ENCODE measurements around the gene SKIC2. TPM values are rescaled to one million over a fixed set of nuclear protein-coding genes. Genes with fewer than 3 reads are reported as not detected.

The SKIC2 gene
- total and polyA plus RNA-seq, 7 experiments from 2014 or later: 20.1 to 139 (median 93.2) TPM

DNA sequence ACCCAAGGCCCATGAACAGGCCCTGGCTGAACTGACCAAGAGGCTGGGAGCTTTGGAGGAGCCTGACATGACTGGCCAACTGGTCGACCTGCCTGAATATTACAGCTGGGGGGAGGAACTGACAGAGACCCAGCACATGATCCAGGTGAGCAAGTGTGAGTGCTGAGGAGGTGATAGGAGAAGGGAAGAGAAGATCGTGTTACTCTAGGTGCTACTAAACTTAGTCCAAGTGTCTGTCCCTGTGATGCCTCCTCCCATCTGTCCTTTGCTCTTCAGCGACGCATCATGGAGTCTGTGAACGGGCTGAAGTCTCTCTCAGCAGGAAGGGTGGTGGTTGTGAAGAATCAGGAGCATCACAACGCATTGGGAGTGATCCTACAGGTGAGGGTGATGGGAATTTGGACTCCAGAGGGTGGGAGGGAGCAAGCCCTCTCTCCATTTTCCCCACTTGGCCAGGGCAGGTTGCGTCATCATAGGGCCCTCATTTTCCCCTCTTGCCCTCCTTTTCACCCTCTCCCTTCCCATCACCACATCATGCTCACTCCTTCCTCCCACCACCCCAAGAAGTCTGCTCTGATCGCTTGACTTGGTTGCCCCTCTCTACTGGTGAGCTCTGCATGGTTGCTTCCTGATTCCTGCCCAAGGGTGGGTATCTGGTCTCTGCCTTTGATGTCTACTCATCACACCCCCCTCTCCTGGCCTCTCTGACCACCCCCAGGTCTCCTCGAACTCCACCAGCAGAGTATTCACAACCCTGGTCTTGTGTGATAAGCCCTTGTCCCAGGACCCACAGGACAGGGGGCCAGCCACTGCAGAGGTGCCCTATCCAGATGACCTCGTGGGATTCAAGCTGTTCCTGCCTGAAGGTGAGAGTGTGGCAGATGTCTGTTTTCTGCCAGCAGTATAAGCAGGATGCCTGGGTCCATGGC is 8.3 kb downstream of the SKIC2 start:
- peaks cover 7 to 26% (median 20%) of the 10 kb centered on the region in 7 donors for H3K4me1 Mint-ChIP-seq
- Histone ChIP-seq H3K36me3 (ENCODE audit: control insufficient read depth in 2 of 3, insufficient read depth in 3 of 3, low read length in 3 of 3) (peaks cover 15 to 77% (median 30%) of the 10 kb centered on the region in 3 experiments), H3K4me1 (ENCODE audit: control insufficient read depth in 2 of 2, insufficient read depth in 2 of 2, low read length in 2 of 2) (peaks cover 11 to 14% of the 10 kb centered on the region in 2 donors), H3K4me3 (ENCODE audit: low read length) (no peak overlapping the region), H3K27me3 (ENCODE audit: control insufficient read depth in 2 of 2, insufficient read depth in 2 of 2, low read length in 2 of 2) (no peaks in the 10 kb centered on the region), H3K27ac (ENCODE audit: low read depth, low read length) (no peak overlapping the region), H3K9me3 (ENCODE audit: control insufficient read depth in 2 of 3, low read length in 3 of 3) (no peaks in the 10 kb centered on the region)
- ChIA-PET CTCF (no interaction called here), POLR2A (interaction anchor here (1.0 kb wide), 1 partner anchor 12 kb away, joined by 3 read pairs; no protein-coding TSS in a partner anchor)
- H3K27ac Mint-ChIP-seq: peak overlapping the region in 6 of 9 donors; percentile 12 to 68 (median 40)
- H3K27me3 Mint-ChIP-seq: peaks cover 0 to 4% (median 0%) of the 10 kb centered on the region in 5 donors
- no peak overlapping the region for H3K4me3 Mint-ChIP-seq
- H3K36me3 Mint-ChIP-seq: peaks cover under 1 to 40% (median 16%) of the 10 kb centered on the region in 5 donors
- intact Hi-C loops (cut with micrococcal nuclease): no loop called here
- peaks cover 0 to 5% (median 0%) of the 10 kb centered on the region in 11 donors for H3K9me3 Mint-ChIP-seq
- ATAC-seq (no peak), DNase-seq (no peak)

DNA sequence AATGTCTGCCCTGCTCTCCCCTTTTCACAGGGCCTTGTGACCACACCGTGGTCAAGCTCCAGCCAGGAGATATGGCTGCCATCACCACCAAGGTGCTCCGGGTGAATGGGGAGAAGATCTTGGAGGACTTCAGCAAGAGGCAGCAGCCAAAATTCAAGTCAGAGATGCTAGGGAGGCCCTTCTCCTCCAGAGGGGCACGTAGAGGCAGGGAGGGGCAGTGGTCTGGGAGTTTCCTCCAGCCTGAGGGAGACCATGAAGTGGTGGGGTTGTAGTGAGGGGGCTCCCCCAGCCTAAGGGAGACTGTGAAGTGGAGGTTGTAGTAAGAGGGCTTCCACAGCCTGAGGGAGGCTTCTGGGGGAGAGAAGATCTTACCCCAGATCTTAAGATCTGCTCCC is 8.9 kb downstream of the SKIC2 start:
- Mint-ChIP-seq H3K4me3 (no peak overlapping the region), H3K27me3 (peaks cover 0 to 5% (median 0%) of the 10 kb centered on the region in 5 donors), H3K27ac (peak overlapping the region in 5 of 9 donors; percentile 38 to 68 (median 53)), H3K9me3 (peaks cover 0 to 7% (median 0%) of the 10 kb centered on the region in 11 donors), H3K36me3 (peaks cover 0 to 35% (median 15%) of the 10 kb centered on the region in 5 donors), H3K4me1 (peaks cover 11 to 33% (median 25%) of the 10 kb centered on the region in 7 donors)
- no peaks in the 10 kb centered on the region for H3K9me3 ChIP-seq (ENCODE audit: control insufficient read depth in 2 of 3, low read length in 3 of 3)
- intact Hi-C loops (cut with micrococcal nuclease): no loop called here
- H3K27ac ChIP-seq (ENCODE audit: low read depth, low read length): no peak overlapping the region
- H3K36me3 ChIP-seq (ENCODE audit: control insufficient read depth in 2 of 3, insufficient read depth in 3 of 3, low read length in 3 of 3): peaks cover 13 to 70% (median 30%) of the 10 kb centered on the region in 3 experiments
- no peak for ATAC-seq
- H3K4me3 ChIP-seq (ENCODE audit: low read length): no peak overlapping the region
- DNase-seq: no peak
- H3K4me1 ChIP-seq (ENCODE audit: control insufficient read depth in 2 of 2, insufficient read depth in 2 of 2, low read length in 2 of 2): peaks cover 14 to 19% of the 10 kb centered on the region in 2 donors
- POLR2A ChIA-PET: interaction anchor here (1.0 kb wide), 1 partner anchor 11 kb away, joined by 3 read pairs; no protein-coding TSS in a partner anchor
- CTCF ChIA-PET: no interaction called here
- no peaks in the 10 kb centered on the region for H3K27me3 ChIP-seq (ENCODE audit: control insufficient read depth in 2 of 2, insufficient read depth in 2 of 2, low read length in 2 of 2)

DNA sequence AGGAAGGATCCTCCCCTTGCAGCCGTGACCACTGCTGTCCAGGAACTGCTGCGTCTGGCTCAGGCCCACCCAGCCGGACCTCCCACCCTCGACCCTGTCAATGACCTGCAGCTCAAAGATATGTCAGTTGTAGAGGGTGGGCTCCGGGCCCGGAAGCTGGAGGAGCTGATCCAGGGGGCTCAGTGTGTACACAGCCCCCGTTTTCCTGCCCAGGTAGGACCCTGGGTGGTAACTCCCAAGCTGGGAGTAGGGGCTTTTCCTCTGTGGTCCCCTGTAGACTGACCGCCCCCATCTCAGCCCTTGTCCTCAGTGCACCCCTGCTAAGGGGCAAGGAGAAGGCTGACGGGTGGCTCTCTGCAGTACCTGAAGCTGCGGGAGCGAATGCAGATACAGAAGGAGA is 9.4 kb downstream of the SKIC2 start:
- no peaks in the 10 kb centered on the region for H3K9me3 ChIP-seq (ENCODE audit: control insufficient read depth in 2 of 3, low read length in 3 of 3)
- H3K27me3 ChIP-seq (ENCODE audit: control insufficient read depth in 2 of 2, insufficient read depth in 2 of 2, low read length in 2 of 2): no peaks in the 10 kb centered on the region
- H3K27ac ChIP-seq (ENCODE audit: low read depth, low read length): no peak overlapping the region
- ChIA-PET CTCF (no interaction called here), POLR2A (interaction anchor here (1.0 kb wide), 1 partner anchor 11 kb away, joined by 3 read pairs; no protein-coding TSS in a partner anchor)
- Mint-ChIP-seq H3K4me3 (no peak overlapping the region), H3K4me1 (peaks cover 15 to 37% (median 30%) of the 10 kb centered on the region in 7 donors), H3K27me3 (peaks cover 0 to 5% (median 0%) of the 10 kb centered on the region in 5 donors), H3K9me3 (peaks cover 0 to 7% (median 0%) of the 10 kb centered on the region in 11 donors), H3K36me3 (peaks cover 0 to 34% (median 15%) of the 10 kb centered on the region in 5 donors), H3K27ac (peak overlapping the region in 2 of 9 donors; percentile 22 to 59)
- no peak for DNase-seq
- H3K4me1 ChIP-seq (ENCODE audit: control insufficient read depth in 2 of 2, insufficient read depth in 2 of 2, low read length in 2 of 2): peaks cover 18 to 21% of the 10 kb centered on the region in 2 donors
- intact Hi-C loops (cut with micrococcal nuclease): no loop called here
- H3K36me3 ChIP-seq (ENCODE audit: control insufficient read depth in 2 of 3, insufficient read depth in 3 of 3, low read length in 3 of 3): peaks cover 9 to 66% (median 30%) of the 10 kb centered on the region in 3 experiments
- ATAC-seq: no peak
- no peak overlapping the region for H3K4me3 ChIP-seq (ENCODE audit: low read length)

DNA sequence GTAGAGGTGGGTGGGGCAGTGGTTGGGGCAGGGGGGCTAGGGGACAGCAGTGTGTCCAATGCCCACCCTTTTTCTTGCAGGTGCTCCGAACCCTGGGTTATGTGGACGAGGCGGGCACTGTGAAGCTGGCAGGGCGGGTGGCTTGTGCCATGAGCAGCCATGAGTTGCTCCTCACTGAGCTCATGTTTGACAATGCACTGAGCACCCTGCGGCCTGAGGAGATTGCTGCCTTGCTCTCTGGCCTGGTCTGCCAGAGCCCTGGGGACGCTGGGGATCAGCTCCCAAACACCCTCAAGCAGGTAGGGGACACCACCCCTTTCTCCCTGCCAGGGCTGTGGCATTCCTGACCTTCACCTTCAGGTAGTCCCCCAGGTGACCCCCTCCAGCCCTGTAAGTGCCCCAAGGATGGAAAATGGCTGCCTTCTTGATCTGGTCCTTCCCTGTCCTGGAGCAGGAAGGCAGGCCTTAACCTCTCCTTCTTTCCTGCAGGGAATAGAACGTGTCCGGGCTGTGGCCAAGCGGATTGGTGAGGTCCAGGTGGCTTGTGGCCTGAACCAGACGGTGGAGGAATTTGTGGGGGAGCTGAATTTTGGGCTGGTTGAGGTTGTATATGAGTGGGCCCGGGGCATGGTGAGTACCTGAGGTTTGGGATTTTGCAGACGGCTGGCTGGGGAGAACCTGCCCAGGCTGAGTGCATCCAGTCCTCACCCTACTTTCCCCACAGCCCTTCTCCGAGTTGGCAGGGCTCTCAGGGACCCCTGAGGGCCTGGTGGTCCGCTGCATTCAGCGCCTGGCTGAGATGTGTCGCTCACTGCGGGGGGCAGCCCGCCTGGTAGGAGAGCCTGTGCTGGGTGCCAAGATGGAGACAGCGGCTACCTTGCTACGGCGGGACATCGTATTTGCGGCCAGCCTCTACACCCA is 10.1 kb downstream of the SKIC2 start:
- H3K27me3 ChIP-seq (ENCODE audit: control insufficient read depth in 2 of 2, insufficient read depth in 2 of 2, low read length in 2 of 2): no peaks in the 10 kb centered on the region
- H3K4me1 ChIP-seq (ENCODE audit: control insufficient read depth in 2 of 2, insufficient read depth in 2 of 2, low read length in 2 of 2): peaks cover 21 to 22% of the 10 kb centered on the region in 2 donors
- Mint-ChIP-seq H3K36me3 (peaks cover 0 to 32% (median 16%) of the 10 kb centered on the region in 5 donors), H3K4me1 (peaks cover 20 to 44% (median 35%) of the 10 kb centered on the region in 7 donors), H3K27me3 (peaks cover 0 to 5% (median 0%) of the 10 kb centered on the region in 5 donors), H3K4me3 (peak overlapping the region in 5 of 10 donors; percentile 20 to 99 (median 61)), H3K27ac (peak overlapping the region in 7 of 9 donors; percentile 98 to 100 (median 100)), H3K9me3 (peaks cover 0 to 7% (median 0%) of the 10 kb centered on the region in 11 donors)
- H3K36me3 ChIP-seq (ENCODE audit: control insufficient read depth in 2 of 3, insufficient read depth in 3 of 3, low read length in 3 of 3): peaks cover 3 to 59% (median 26%) of the 10 kb centered on the region in 3 experiments
- ATAC-seq: no peak
- H3K4me3 ChIP-seq (ENCODE audit: low read length): no peak overlapping the region
- intact Hi-C loops (cut with micrococcal nuclease): no loop called here
- ChIA-PET POLR2A (interaction anchor here (1.2 to 6.6 kb wide), 3 partner anchors 10 to 15 kb away, joined by 3 to 108 read pairs (median 9); partner anchors contain the start of genes NELFE and SKIC2), CTCF (interaction anchor here (1.9 kb wide), 1 partner anchor 10 kb away, joined by 10 read pairs; the partner anchor contains the start of genes NELFE and SKIC2)
- H3K9me3 ChIP-seq (ENCODE audit: control insufficient read depth in 2 of 3, low read length in 3 of 3): no peaks in the 10 kb centered on the region
- no peak for DNase-seq
- H3K27ac ChIP-seq (ENCODE audit: low read depth, low read length): no peak overlapping the region

DNA sequence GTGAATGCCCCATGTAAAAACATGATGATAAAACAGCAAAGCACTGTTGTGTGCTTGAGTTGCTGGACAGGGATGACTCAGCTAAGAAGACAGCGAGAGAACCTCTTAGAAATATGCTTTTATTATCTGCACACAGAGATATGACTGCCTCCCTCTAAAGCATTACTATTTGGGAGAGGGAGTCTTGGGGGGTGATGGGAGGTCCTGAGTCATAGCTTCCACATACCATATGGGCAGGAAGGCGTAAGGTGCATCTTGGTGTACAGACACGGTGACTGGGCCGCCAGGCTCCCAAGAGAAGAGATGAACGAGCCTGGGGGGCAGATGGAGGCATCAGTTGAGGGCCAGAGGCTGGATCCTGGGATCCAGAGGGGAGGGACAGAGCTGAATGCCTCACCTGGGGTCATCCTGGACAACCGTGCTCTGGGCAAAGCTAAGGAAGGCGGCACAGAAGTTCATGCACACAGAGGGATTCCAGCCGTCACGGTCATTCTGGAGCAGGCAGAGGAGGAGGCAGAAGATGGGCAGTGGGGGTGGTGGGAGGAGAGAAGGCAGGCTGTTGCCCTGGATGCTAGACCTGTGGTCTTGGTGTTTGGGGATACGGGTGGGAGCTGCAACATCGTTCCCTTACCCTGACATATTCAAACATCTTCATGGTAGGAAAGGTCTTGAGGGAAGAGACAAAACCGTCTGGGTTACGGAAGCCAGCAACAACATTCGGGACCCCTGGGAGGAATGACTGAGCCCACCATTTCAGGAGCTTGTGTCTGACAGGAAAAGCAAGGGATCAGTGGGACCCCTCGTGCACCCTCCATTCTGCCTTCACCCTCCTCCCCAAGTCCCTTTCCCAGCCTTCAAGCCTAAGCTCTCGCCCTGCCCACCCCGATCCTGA is 11.0 kb downstream of the SKIC2 start:
- Histone ChIP-seq H3K36me3 (ENCODE audit: control insufficient read depth in 2 of 3, insufficient read depth in 3 of 3, low read length in 3 of 3) (peaks cover 0 to 52% (median 22%) of the 10 kb centered on the region in 3 experiments), H3K27ac (ENCODE audit: low read depth, low read length) (peak overlapping the region; percentile 97), H3K9me3 (ENCODE audit: control insufficient read depth in 2 of 3, low read length in 3 of 3) (no peaks in the 10 kb centered on the region), H3K4me1 (ENCODE audit: control insufficient read depth in 2 of 2, insufficient read depth in 2 of 2, low read length in 2 of 2) (peaks cover 21 to 22% of the 10 kb centered on the region in 2 donors), H3K27me3 (ENCODE audit: control insufficient read depth in 2 of 2, insufficient read depth in 2 of 2, low read length in 2 of 2) (no peaks in the 10 kb centered on the region), H3K4me3 (ENCODE audit: low read length) (no peak overlapping the region)
- ChIA-PET POLR2A (interaction anchor here (1.2 to 6.6 kb wide), 3 partner anchors 10 to 16 kb away, joined by 3 to 108 read pairs (median 9); partner anchors contain the start of genes NELFE and SKIC2), CTCF (interaction anchor here (1.9 kb wide), 1 partner anchor 11 kb away, joined by 10 read pairs; the partner anchor contains the start of genes NELFE and SKIC2)
- peaks cover 0 to 33% (median 18%) of the 10 kb centered on the region in 5 donors for H3K36me3 Mint-ChIP-seq
- intact Hi-C loops (cut with micrococcal nuclease): loop anchor here in 1 of 2 donors (10.0 kb wide), 2 partner anchors 105 to 235 kb away; partner anchors contain the start of genes CLIC1 and NEU1
- peaks cover 0 to 5% (median 0%) of the 10 kb centered on the region in 5 donors for H3K27me3 Mint-ChIP-seq
- ATAC-seq (no peak), DNase-seq (no peak)
- peaks cover 0 to 7% (median 0%) of the 10 kb centered on the region in 11 donors for H3K9me3 Mint-ChIP-seq
- peak overlapping the region; percentile 97 to 100 (median 100) for H3K27ac Mint-ChIP-seq
- peaks cover 20 to 51% (median 42%) of the 10 kb centered on the region in 7 donors for H3K4me1 Mint-ChIP-seq
- peak overlapping the region; percentile 56 to 99 (median 74) for H3K4me3 Mint-ChIP-seq

Measured in naive thymus-derived CD4-positive, alpha-beta T cell (primary cell).